ENCODE results near the gene FKBP1A. TPM values are rescaled to one million over a fixed set of nuclear protein-coding genes. Genes with fewer than 3 reads are reported as not detected.

FKBP1A gene
- total and polyA plus RNA-seq, 2 donors (not counting 3 experiments of a cell fraction or from before 2014, with no cell fraction given), result 968 to 1,972 TPM

DNA sequence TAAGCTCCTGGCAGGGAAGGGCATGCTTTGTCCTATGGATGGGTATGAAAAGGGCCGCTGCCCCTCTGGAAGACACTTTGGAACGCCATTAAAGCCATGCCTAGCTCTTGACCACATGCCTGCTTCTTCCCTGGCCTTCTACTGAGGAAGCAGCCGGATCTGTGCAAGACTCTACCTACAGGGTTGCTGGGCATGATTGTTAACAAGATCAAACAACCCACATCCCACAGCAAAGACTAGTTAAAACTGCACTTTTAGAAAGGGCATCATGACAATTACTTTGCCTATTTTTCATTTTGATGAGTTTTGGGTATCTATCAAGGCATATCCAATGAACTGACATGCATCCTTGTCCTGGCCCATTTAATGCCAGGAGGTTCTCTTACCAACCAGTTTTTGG lies 48.3 kb upstream of the FKBP1A start:
- Histone ChIP-seq H2AFZ (ENCODE audit: low read depth, low read length) (no peak overlapping the region), H3K9ac (replicated peaks; ENCODE audit: extremely low read depth, insufficient read depth, low read length) (no peak overlapping the region), H3K9me3 (replicated peaks; ENCODE audit: control insufficient read depth, insufficient read depth, low read length) (no peaks in the 10 kb centered on the region), H4K20me1 (replicated peaks; ENCODE audit: control insufficient read depth, extremely low read depth, insufficient read depth, low read length) (no peaks in the 10 kb centered on the region), H3K9me1 (replicated peaks; ENCODE audit: control insufficient read depth, extremely low read depth, insufficient read depth, low read length) (no peaks in the 10 kb centered on the region), H3K4me2 (ENCODE audit: insufficient read depth, low read length) (no peak overlapping the region), H3K36me3 (ENCODE audit: control insufficient read depth in 2 of 2, extremely low read depth in 1 of 2, insufficient read depth in 2 of 2, low read length in 2 of 2) (peaks cover 25 to 35% of the 10 kb centered on the region in 2 experiments), H3K27ac (ENCODE audit: insufficient read depth, low read depth, low read length) (no peak overlapping the region), H3K4me3 (replicated peaks in 1 of 3; ENCODE audit: insufficient read depth in 1 of 3, low read depth in 1 of 3, low read length in 3 of 3) (no peak overlapping the region), H3K27me3 (ENCODE audit: control insufficient read depth in 2 of 2, insufficient read depth in 2 of 2, low read length in 2 of 2) (no peaks in the 10 kb centered on the region), H3K79me2 (ENCODE audit: control insufficient read depth, insufficient read depth, low read length) (no peaks in the 10 kb centered on the region), H3K4me1 (ENCODE audit: control insufficient read depth, extremely low read depth, insufficient read depth, low read length) (no peaks in the 10 kb centered on the region)
- FAIRE-seq (no peak), DNase-seq (ENCODE audit: low read depth, low spot score) (no peak)
- TF ChIP-seq JUN (IDR thresholded peaks at IDR 0.05; ENCODE audit: borderline replicate concordance, insufficient read depth, insufficient read length, low read depth) (no peak), GATA2 (IDR thresholded peaks at IDR 0.05; ENCODE audit: insufficient read depth, insufficient read length, low read depth, low read length) (no peak), MYC (IDR thresholded peaks at IDR 0.05; ENCODE audit: low read depth, low read length) (no peak), POLR2A (IDR thresholded peaks at IDR 0.05; ENCODE audit: low read depth, low read length) (no peak), EZH2 (IDR thresholded peaks at IDR 0.05; ENCODE audit: borderline replicate concordance, low read depth, low read length, severe bottlenecking) (no peak), POLR2AphosphoS5 (IDR thresholded peaks at IDR 0.05; ENCODE audit: insufficient read depth, low read depth, low read length) (no peak), FOS (IDR thresholded peaks at IDR 0.05; ENCODE audit: borderline replicate concordance, insufficient read depth, low read length) (no peak)
- TF ChIP-seq, protein P1, sequence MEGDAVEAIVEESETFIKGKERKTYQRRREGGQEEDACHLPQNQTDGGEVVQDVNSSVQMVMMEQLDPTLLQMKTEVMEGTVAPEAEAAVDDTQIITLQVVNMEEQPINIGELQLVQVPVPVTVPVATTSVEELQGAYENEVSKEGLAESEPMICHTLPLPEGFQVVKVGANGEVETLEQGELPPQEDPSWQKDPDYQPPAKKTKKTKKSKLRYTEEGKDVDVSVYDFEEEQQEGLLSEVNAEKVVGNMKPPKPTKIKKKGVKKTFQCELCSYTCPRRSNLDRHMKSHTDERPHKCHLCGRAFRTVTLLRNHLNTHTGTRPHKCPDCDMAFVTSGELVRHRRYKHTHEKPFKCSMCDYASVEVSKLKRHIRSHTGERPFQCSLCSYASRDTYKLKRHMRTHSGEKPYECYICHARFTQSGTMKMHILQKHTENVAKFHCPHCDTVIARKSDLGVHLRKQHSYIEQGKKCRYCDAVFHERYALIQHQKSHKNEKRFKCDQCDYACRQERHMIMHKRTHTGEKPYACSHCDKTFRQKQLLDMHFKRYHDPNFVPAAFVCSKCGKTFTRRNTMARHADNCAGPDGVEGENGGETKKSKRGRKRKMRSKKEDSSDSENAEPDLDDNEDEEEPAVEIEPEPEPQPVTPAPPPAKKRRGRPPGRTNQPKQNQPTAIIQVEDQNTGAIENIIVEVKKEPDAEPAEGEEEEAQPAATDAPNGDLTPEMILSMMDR (IDR thresholded peaks at IDR 0.05; ENCODE audit: extremely low read depth in 1 of 2, insufficient read depth in 1 of 2, low read depth in 1 of 2, low read length in 2 of 2), result no peak
- TF ChIP-seq, protein P2, sequence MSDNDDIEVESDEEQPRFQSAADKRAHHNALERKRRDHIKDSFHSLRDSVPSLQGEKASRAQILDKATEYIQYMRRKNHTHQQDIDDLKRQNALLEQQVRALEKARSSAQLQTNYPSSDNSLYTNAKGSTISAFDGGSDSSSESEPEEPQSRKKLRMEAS (IDR thresholded peaks at IDR 0.05; ENCODE audit: insufficient read depth, insufficient read length), result no peak
- no TSS peak for BruUV-seq (replicated peaks)
- dilution Hi-C loops (cut with MboI; ENCODE audit: extremely low pct_ligation_motif_present, low sequenced_read_pairs), result loop anchor here (25.0 kb wide), 1 partner anchor 129 kb away; no protein-coding TSS in a partner anchor
- ChIA-PET POLR2A (no interaction called here), CTCF (interaction anchor here (1.0 to 4.3 kb wide), 6 partner anchors 9 to 128 kb away, joined by 3 to 38 read pairs (median 6); no protein-coding TSS in a partner anchor)
- intact Hi-C loops (cut with micrococcal nuclease), result no loop called here

Measured in endothelial cell of umbilical vein (primary cell).